ENCODE data around the gene MIDN.
A peak's percentile ranks its signal among the peaks of the same experiment; 100 is the strongest.

Gene MIDN

GRCh38 chr19:1247748-1248138 lies 640 bp upstream of the MIDN start:
- no peak for DNase-seq

GRCh38 chr19:1248786-1249297 lies 459 bp downstream of the MIDN start:
- peak; percentile 94 for DNase-seq

- peak; percentile 95 for DNase-seq
Measured at GRCh38 chr19:1249298-1249989, 1.1 kb downstream of the MIDN start.

GRCh38 chr19:1249990-1250436 lies 1.6 kb downstream of the MIDN start:
- no peak for DNase-seq

- DNase-seq = peak; percentile 74
Measured at GRCh38 chr19:1250437-1251260, 2.3 kb downstream of the MIDN start.

- peak; percentile 82 for DNase-seq
Measured at GRCh38 chr19:1251330-1252220, 3.2 kb downstream of the MIDN start.

- peak; percentile 81 for DNase-seq
Measured at GRCh38 chr19:1252221-1252820, 3.9 kb downstream of the MIDN start.

GRCh38 chr19:1252821-1253513 lies 4.6 kb downstream of the MIDN start:
- peak; percentile 85 for DNase-seq

GRCh38 chr19:1253514-1254080 lies 5.2 kb downstream of the MIDN start:
- no peak for DNase-seq

GRCh38 chr19:1254081-1254527 lies 5.7 kb downstream of the MIDN start:
- DNase-seq = no peak

- no peak for DNase-seq
Measured at GRCh38 chr19:1254530-1255185, 6.3 kb downstream of the MIDN start.

- no peak for DNase-seq
Measured at GRCh38 chr19:1255186-1256161, 7.1 kb downstream of the MIDN start.

GRCh38 chr19:1256646-1257474 lies 8.5 kb downstream of the MIDN start:
- DNase-seq = no peak

- DNase-seq = no peak
Measured at GRCh38 chr19:1257475-1258162, 9.2 kb downstream of the MIDN start.

GRCh38 chr19:1258163-1258492 lies 9.7 kb downstream of the MIDN start:
- DNase-seq = no peak

GRCh38 chr19:1258707-1259205 lies 10.4 kb downstream of the MIDN start:
- no peak for DNase-seq

- DNase-seq = peak; percentile 89
Measured at GRCh38 chr19:1259206-1259875, 11.0 kb downstream of the MIDN start.

Measured in activated CD8-positive, alpha-beta memory T cell treated with anti-CD3 and anti-CD28 coated beads for 24 hours (primary cell).